GM21367 (cell line): Measurements from ENCODE around the gene S100A10.

Source experiments
- ATAC-seq: cut with Tn5 transposase; IDR thresholded peaks from one replicate; pipeline ENCODE4 v1.9.1; 2021; ENCODE audit not compliant: unreplicated experiment

Gene S100A10

DNA sequence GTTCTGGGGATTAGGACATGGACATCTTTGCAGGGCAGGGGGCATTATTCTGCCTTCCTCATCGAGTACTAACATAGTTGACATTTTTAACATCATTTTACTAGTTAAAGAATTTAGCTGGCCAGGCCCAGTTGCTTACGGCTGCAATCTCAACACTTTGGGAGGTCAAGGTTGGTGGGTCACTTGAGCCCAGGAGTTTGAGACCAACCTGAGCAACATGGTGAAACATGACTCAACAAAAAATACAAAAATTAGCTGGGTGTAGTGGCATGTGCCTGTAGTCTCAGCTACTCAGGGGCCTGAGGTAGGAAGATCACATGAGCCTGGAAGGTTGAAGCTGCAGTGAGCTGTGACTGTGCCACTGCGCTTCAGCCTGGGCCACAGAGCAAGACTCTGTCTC, 54.5 kb downstream of the S100A10 start:
- no peak for ATAC-seq

DNA sequence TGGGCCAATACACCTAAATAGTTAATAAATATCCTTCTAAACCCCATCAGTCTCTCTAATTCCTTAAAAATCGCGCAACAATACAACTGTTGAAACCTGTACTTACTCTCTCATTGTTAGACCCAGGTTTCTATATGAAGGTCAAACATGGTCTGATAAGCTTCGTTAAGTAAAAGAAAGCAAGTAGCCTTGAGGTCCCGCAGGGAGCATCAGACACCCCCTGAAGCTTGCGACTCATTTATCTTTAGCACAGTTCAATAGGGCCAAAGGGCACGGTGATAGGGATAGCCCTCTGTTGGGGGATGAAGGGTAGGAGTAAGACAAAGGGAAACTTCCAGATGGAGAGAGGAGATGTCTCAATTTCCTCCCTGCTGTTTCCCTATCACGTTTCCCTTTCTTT, 57.0 kb downstream of the S100A10 start:
- ATAC-seq, result no peak

DNA sequence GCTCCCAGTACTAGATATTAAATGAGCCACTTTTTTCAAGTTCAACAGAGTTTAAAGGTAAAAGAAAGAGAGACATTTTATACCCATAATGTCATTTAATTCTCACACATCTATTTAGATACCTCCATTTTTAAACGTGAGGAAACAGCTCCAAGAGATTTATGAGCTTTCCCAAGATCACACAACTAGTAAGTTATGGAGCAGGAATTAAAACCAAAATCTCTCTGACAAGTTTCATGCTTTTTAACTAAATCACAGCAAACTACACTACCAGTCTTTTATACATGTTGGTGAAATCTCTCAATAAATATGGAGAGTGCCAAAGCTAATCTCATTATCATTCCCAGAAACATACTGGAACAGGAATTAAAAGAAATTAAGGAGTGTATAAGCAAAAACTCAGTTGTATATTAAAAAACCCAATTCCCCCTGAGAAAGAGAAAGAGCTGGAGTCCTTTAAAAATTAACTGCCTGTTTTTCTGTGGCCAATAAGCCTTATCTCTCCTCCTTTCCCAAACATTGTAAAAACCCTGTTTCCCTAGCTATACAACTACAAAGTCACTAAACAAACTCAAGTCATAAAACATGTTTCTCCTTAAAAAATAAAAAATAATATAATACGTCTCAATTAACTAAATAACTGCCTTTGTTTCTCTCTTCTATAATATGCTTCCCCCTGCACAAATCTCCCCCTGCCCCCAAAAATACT, 57.6 kb downstream of the S100A10 start:
- ATAC-seq, result no peak

- no peak for ATAC-seq
These were observed 58.5 kb downstream of the S100A10 start for GRCh38 chr1:151935154-151935553.

- no peak for ATAC-seq
These were observed 59.6 kb downstream of the S100A10 start for GRCh38 chr1:151934048-151934493.
